Neuronal stem cell (in vitro differentiated cells): Measurements from ENCODE around the gene CABP2.
"Not testable (repeated sequence)": the region's sequence is repeated elsewhere in the genome, so short reads cannot be mapped to it uniquely, and the experiment has no call there.

Source experiments
- DNase-seq: peaks from one replicate; pipeline ENCODE4 v3.0.0-alpha.2; 2013; ENCODE audit warnings: low spot score
- H2AFZ ChIP-seq: one replicate; pipeline ENCODE4 v1.6.1; 2013; ENCODE audit warnings: mild to moderate bottlenecking, low read length, inconsistent platforms
- H2AK5ac ChIP-seq: 2 replicates; pipeline ENCODE4 v1.6.1; 2013; ENCODE audit warnings: low read depth, mild to moderate bottlenecking, inconsistent platforms, low read length, moderate library complexity, mixed read lengths
- H2BK120ac ChIP-seq: 2 replicates; pipeline ENCODE4 v1.6.1; 2013; ENCODE audit warnings: low read depth, mild to moderate bottlenecking, inconsistent platforms, low read length, moderate library complexity, mixed read lengths
- H2BK12ac ChIP-seq: one replicate; pipeline ENCODE4 v1.6.1; 2013; ENCODE audit warnings: low read length, inconsistent platforms
- H2BK15ac ChIP-seq: 2 replicates; pipeline ENCODE4 v1.6.1; 2013; ENCODE audit warnings: mild to moderate bottlenecking, low read length, inconsistent platforms, mixed read lengths
- H2BK5ac ChIP-seq: one replicate; pipeline ENCODE4 v1.6.1; 2013; ENCODE audit warnings: inconsistent platforms, mild to moderate bottlenecking, low read length, moderate library complexity
- H3K14ac ChIP-seq: one replicate; pipeline ENCODE4 v1.6.1; 2013; ENCODE audit warnings: low read length, inconsistent platforms
- H3K18ac ChIP-seq: 2 replicates; pipeline ENCODE4 v1.6.1; 2013; ENCODE audit warnings: low read length, inconsistent platforms
- H3K23ac ChIP-seq: 2 replicates; pipeline ENCODE4 v1.6.1; 2013; ENCODE audit warnings: low read depth, mild to moderate bottlenecking, mixed read lengths, low read length, inconsistent platforms; ENCODE audit not compliant: poor library complexity
- H3K27ac ChIP-seq: replicated peaks from 3 replicates; pipeline ENCODE4 v1.5.1; 2013; ENCODE audit warnings: low read length, inconsistent platforms
- H3K27me3 ChIP-seq, 3 experiments: 2 replicates each; pipeline ENCODE4 v1.6.1; 2013; ENCODE audit warnings: low read length in 3 of 3, mild to moderate bottlenecking in 2 of 3, inconsistent platforms in 1 of 3, low read depth in 1 of 3, mixed read lengths in 1 of 3, moderate library complexity in 1 of 3; ENCODE audit not compliant: control insufficient read depth in 3 of 3, insufficient read depth in 3 of 3
- H3K36me3 ChIP-seq, 2 donors: replicated peaks in 1 of 2; 2 replicates each; pipeline ENCODE4 v1.6.1; 2013; ENCODE audit warnings: low read length in 2 of 2; ENCODE audit not compliant: control insufficient read depth in 2 of 2, insufficient read depth in 2 of 2
- H3K4ac ChIP-seq: 2 replicates; pipeline ENCODE4 v1.6.1; 2013; ENCODE audit warnings: inconsistent platforms, mild to moderate bottlenecking, low read length, moderate library complexity
- H3K4me1 ChIP-seq, 2 donors: 1 replicate in 1 of 2; 2 replicates in 1 of 2; pipeline ENCODE4 v1.6.1; 2013; ENCODE audit warnings: low read length in 2 of 2, low read depth in 1 of 2; ENCODE audit not compliant: control insufficient read depth in 2 of 2, insufficient read depth in 1 of 2
- H3K4me2 ChIP-seq: one replicate; pipeline ENCODE4 v1.6.1; 2013; ENCODE audit warnings: mild to moderate bottlenecking, low read length, inconsistent platforms; ENCODE audit not compliant: insufficient read depth, poor library complexity, severe bottlenecking
- H3K4me3 ChIP-seq, 2 donors: 2 replicates each; pipeline ENCODE4 v1.5.1; 2013; ENCODE audit warnings: low read length in 2 of 2, mild to moderate bottlenecking in 2 of 2, inconsistent platforms in 1 of 2, moderate library complexity in 1 of 2
- H3K79me1 ChIP-seq: one replicate; pipeline ENCODE4 v1.6.1; 2013; ENCODE audit warnings: low read depth, mild to moderate bottlenecking, inconsistent platforms, low read length, moderate library complexity
- H3K9ac ChIP-seq: one replicate; pipeline ENCODE4 v1.6.1; 2013; ENCODE audit warnings: mild to moderate bottlenecking, low read depth, low read length, inconsistent platforms; ENCODE audit not compliant: poor library complexity
- H3K9me3 ChIP-seq, 2 donors: replicated peaks in 1 of 2; 2 replicates each; pipeline versions ENCODE3 to v1.6.1; 2013; ENCODE audit warnings: low read length in 2 of 2, mild to moderate bottlenecking in 2 of 2, inconsistent platforms in 1 of 2, low read depth in 1 of 2, mixed read lengths in 1 of 2, moderate library complexity in 1 of 2; ENCODE audit not compliant: control insufficient read depth in 2 of 2, insufficient read depth in 1 of 2
- H4K8ac ChIP-seq: one replicate; pipeline ENCODE4 v1.6.1; 2013; ENCODE audit warnings: low read depth, mild to moderate bottlenecking, inconsistent platforms, low read length, moderate library complexity
- H4K91ac ChIP-seq: one replicate; pipeline ENCODE4 v1.6.1; 2013; ENCODE audit warnings: low read length, low read depth, mild to moderate bottlenecking, inconsistent platforms; ENCODE audit not compliant: poor library complexity
- WGBS, 2 donors: extraction: QIAGEN DNeasy Blood & Tissue Kit; methylation state at CpG; one replicate each; pipeline ENCODE4 v1.1.7; 2013; ENCODE audit warnings: missing lambda C conversion rate in 2 of 2, mixed read lengths in 1 of 2; ENCODE audit not compliant: insufficient read length in 2 of 2, insufficient replicate concordance in 1 of 2; ENCODE audit errors: extremely low coverage in 2 of 2; 5-methylcytosine and 5-hydroxymethylcytosine counted together

The CABP2 gene

DNA sequence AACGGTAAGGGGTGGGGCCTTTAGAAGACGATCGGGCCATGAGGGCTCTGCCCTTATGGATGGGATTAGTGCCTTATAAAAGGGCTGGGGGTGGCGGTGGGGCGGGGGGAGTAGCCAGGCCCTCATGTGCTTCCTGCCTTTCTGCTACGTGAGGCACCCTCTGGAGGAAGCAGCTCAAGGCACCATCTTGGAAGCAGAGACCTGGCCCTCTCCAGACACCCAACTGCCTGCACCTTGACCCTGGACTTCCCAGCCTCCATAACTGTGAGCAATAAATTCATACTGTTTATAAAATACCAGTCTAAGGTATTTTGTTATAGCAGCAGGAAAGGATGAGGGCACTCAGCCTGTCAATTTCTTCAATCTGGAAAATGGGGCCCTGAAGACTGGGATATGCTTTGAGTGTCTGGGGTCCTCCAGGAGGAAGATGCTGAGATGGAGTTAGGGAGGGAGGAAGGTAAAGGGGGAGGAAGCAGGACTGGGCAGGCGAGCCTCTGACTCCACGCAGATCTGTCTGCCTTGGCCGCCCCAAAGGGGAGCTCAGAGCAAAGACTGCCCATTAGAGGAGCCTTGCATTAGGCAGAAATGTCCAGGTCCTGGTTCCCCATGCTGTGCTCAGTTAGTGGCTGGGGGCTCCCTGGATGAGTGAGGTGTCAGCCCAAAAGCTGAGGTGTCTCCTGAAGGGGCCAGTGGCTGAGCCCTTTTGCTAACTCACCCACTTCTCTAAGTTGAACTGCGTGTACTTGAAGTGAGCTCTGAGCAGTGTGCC lies 5.3 kb downstream of the CABP2 start:
- no peaks in the 10 kb centered on the region for H3K36me3 ChIP-seq
- no peak overlapping the region for H2BK12ac ChIP-seq
- H3K9me3 ChIP-seq = no peaks in the 10 kb centered on the region
- no CpG with 5 or more reads among the region's 10 CpGs for WGBS, 2 donors
- H3K23ac ChIP-seq = no peak overlapping the region
- H3K27me3 ChIP-seq = peaks cover 0 to 37% (median 5%) of the 10 kb centered on the region in 3 experiments
- H2BK5ac ChIP-seq = no peak overlapping the region
- no peak for DNase-seq
- no peak overlapping the region for H3K18ac ChIP-seq
- H3K79me1 ChIP-seq = no peaks in the 10 kb centered on the region
- no peak overlapping the region for H3K4ac ChIP-seq
- H4K91ac ChIP-seq = no peak overlapping the region
- no peaks in the 10 kb centered on the region for H3K4me1 ChIP-seq
- no peak overlapping the region for H3K27ac ChIP-seq
- no peak overlapping the region for H2BK15ac ChIP-seq
- no peak overlapping the region for H3K4me3 ChIP-seq
- no peak overlapping the region for H2BK120ac ChIP-seq
- no peak overlapping the region for H3K9ac ChIP-seq
- H4K8ac ChIP-seq = no peak overlapping the region
- H3K4me2 ChIP-seq = peak overlapping the region; percentile 11
- no peak overlapping the region for H3K14ac ChIP-seq
- H2AFZ ChIP-seq = no peak overlapping the region
- H2AK5ac ChIP-seq = peak overlapping the region; percentile 50

- no CpG with 5 or more reads among the region's 9 CpGs for WGBS, 2 donors
- peak overlapping the region; percentile 50 for H3K9ac ChIP-seq
- no peak overlapping the region for H3K14ac ChIP-seq
- peak overlapping the region; percentile 14 for H2BK12ac ChIP-seq
- H3K4me1 ChIP-seq = no peaks in the 10 kb centered on the region
- no peak overlapping the region for H4K91ac ChIP-seq
- peaks cover 0 to 37% (median 5%) of the 10 kb centered on the region in 3 experiments for H3K27me3 ChIP-seq
- DNase-seq = no peak
- H2BK120ac ChIP-seq = no peak overlapping the region
- no peak overlapping the region for H2BK15ac ChIP-seq
- H4K8ac ChIP-seq = no peak overlapping the region
- H2BK5ac ChIP-seq = no peak overlapping the region
- no peaks in the 10 kb centered on the region for H3K9me3 ChIP-seq
- peak overlapping the region; percentile 52 for H3K23ac ChIP-seq
- no peak overlapping the region for H3K4me3 ChIP-seq
- H3K36me3 ChIP-seq = no peaks in the 10 kb centered on the region
- peak overlapping the region; percentile 71 for H3K18ac ChIP-seq
- H3K27ac ChIP-seq = no peak overlapping the region
- no peak overlapping the region for H2AFZ ChIP-seq
- no peaks in the 10 kb centered on the region for H3K79me1 ChIP-seq
- H3K4ac ChIP-seq = no peak overlapping the region
- H3K4me2 ChIP-seq = no peak overlapping the region
- H2AK5ac ChIP-seq = peak overlapping the region; percentile 6
These were observed 6.4 kb downstream of the CABP2 start for GRCh38 chr11:67516806-67517205.

DNA sequence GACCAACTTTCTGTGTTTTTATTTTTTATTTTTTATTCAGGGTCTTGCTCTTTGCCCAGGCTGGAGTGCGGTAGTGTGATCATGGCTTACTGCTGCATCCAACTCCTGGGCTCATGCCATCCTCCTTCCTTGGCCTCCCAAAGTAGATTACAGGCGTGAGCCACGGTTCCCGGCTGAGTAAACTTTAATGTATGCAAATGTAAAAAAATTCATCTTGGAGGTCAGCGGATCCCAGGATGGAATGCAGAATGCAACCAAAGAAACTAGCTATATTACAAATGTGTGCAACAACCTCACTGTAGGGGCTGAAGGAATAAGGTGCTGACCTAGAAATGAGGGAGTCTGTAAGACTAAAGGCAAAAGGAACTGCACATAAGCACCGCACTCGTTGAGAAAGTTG lies 9.1 kb downstream of the CABP2 start:
- H2BK5ac ChIP-seq = no peak overlapping the region
- H3K9ac ChIP-seq = no peak overlapping the region
- H2AK5ac ChIP-seq = no peak overlapping the region
- no peak overlapping the region for H3K23ac ChIP-seq
- H2BK15ac ChIP-seq = no peak overlapping the region
- no peak for DNase-seq
- no peak overlapping the region for H3K4me2 ChIP-seq
- H2BK120ac ChIP-seq = no peak overlapping the region
- H3K4me1 ChIP-seq = peaks cover under 1% of the 10 kb centered on the region in 2 donors
- no CpG with 5 or more reads among the region's 7 CpGs for WGBS, 2 donors
- no peak overlapping the region for H3K14ac ChIP-seq
- H4K8ac ChIP-seq = no peak overlapping the region
- no peak overlapping the region for H3K4ac ChIP-seq
- no peak overlapping the region for H3K18ac ChIP-seq
- no peaks in the 10 kb centered on the region for H3K9me3 ChIP-seq
- no peak overlapping the region for H2BK12ac ChIP-seq
- H3K36me3 ChIP-seq = no peaks in the 10 kb centered on the region
- no peak overlapping the region for H2AFZ ChIP-seq
- H3K27me3 ChIP-seq = peaks cover 0 to 34% (median 7%) of the 10 kb centered on the region in 3 experiments
- no peak overlapping the region for H3K4me3 ChIP-seq
- no peaks in the 10 kb centered on the region for H3K79me1 ChIP-seq
- H4K91ac ChIP-seq = no peak overlapping the region
- no peak overlapping the region for H3K27ac ChIP-seq

- not testable (repeated sequence) for H3K4ac ChIP-seq, H3K9me3 ChIP-seq, H3K4me3 ChIP-seq, H3K36me3 ChIP-seq, H3K4me2 ChIP-seq, H3K9ac ChIP-seq, H3K23ac ChIP-seq, H2BK15ac ChIP-seq, H3K18ac ChIP-seq, H2BK12ac ChIP-seq, H2BK120ac ChIP-seq, H3K79me1 ChIP-seq, H2AFZ ChIP-seq, H3K27ac ChIP-seq, H4K8ac ChIP-seq, H2BK5ac ChIP-seq, H4K91ac ChIP-seq, H3K14ac ChIP-seq, DNase-seq, H2AK5ac ChIP-seq
- Histone ChIP-seq H3K27me3 (peaks cover 0 to 25% (median 7%) of the 10 kb centered on the region in 3 experiments), H3K4me1 (peaks cover 8 to 12% of the 10 kb centered on the region in 2 donors)
- WGBS, 2 donors = no CpG with 5 or more reads among the region's 4 CpGs
These were observed 11.7 kb downstream of the CABP2 start for GRCh38 chr11:67511558-67511957.
